GM12878 (cell line): ENCODE data around the gene SPAG7. TPM values are rescaled to one million over a fixed set of nuclear protein-coding genes. Genes with fewer than 3 reads are reported as not detected.

Experiments
- ATAC-seq: fragments of 200-7000 bp; cut with Tn5 transposase; 3 replicates; pipeline ENCODE4 v1.9.1; 2020; ENCODE audit warnings: mild to moderate bottlenecking, moderate library complexity
- BruUV-seq: library from RNA; stranded (reverse); fragments of 400-500 nt; replicated peaks from 2 replicates; lab custom pipeline; 2021; lab: Mats Ljungman, UMichigan
- CTCF ChIA-PET: fragments of 300-600 bp; sonication (Branson Sonifier 250); formaldehyde crosslinking; extraction: SDS; loops from one replicate; lab custom pipeline; 2021; ENCODE audit warnings: inconsistent platforms; lab: Yijun Ruan, JAX
- POLR2A ChIA-PET: fragments of 350-600 bp; formaldehyde crosslinking; extraction: SDS; loops from one replicate; lab custom pipeline; 2021; ENCODE audit warnings: inconsistent platforms; lab: Charles Lee
- RAD21 ChIA-PET: fragments of 300-600 bp; sonication (Branson Sonifier 250); formaldehyde crosslinking; loops from one replicate; lab custom pipeline; 2023; ENCODE audit warnings: antibody characterized with exemption; ENCODE audit not compliant: unreplicated experiment; lab: Charles Lee
- SMC1A ChIA-PET: fragments of 300-600 bp; sonication (Branson Sonifier 250); formaldehyde crosslinking; loops from one replicate; lab custom pipeline; 2023; ENCODE audit not compliant: unreplicated experiment, uncharacterized antibody; lab: Charles Lee
- DNase-seq: peaks from one replicate; pipeline ENCODE4 v3.0.0-alpha.2; 2011; ENCODE audit warnings: low read depth, low spot score
- FAIRE-seq: peaks from 3 replicates; lab custom pipeline; 2011; peaks lifted over from hg19 to GRCh38; lab: Jason Lieb, UNC
- H2AFZ ChIP-seq: 2 replicates; pipeline ENCODE4 v1.6.0; 2011; ENCODE audit warnings: low read depth, low read length, control low read depth; ENCODE audit not compliant: control insufficient read depth
- H3K27ac ChIP-seq: 2 replicates; pipeline ENCODE4 v1.5.1; 2011; ENCODE audit warnings: control low read depth; ENCODE audit not compliant: control insufficient read depth, insufficient read depth
- H3K27me3 ChIP-seq, 2 experiments: replicated peaks in 1 of 2; 2 replicates each; pipeline versions ENCODE4 v1.6.0 to v1.6.1; 2011; ENCODE audit warnings: low read length in 1 of 2; ENCODE audit not compliant: control insufficient read depth in 2 of 2, insufficient read depth in 2 of 2
- H3K36me3 ChIP-seq, 2 experiments: 2 replicates each; pipeline ENCODE4 v1.5.1; 2011; ENCODE audit warnings: low read length in 1 of 2; ENCODE audit not compliant: control insufficient read depth in 2 of 2, insufficient read depth in 2 of 2
- H3K4me1 ChIP-seq: 2 replicates; pipeline ENCODE4 v1.6.1; 2011; ENCODE audit warnings: mild to moderate bottlenecking, low read length, moderate library complexity, mixed read lengths; ENCODE audit not compliant: control insufficient read depth, insufficient read depth
- H3K4me2 ChIP-seq: 2 replicates; pipeline ENCODE4 v1.6.0; 2011; ENCODE audit warnings: control low read depth; ENCODE audit not compliant: control insufficient read depth, insufficient read depth
- H3K4me3 ChIP-seq: fragments of 200-600 bp; sonication (generic); 2 replicates; pipeline ENCODE4 v1.5.1; 2016
- H3K79me2 ChIP-seq: 2 replicates; pipeline ENCODE4 v1.6.0; 2011; ENCODE audit warnings: low read length; ENCODE audit not compliant: control insufficient read depth, insufficient read depth
- H3K9ac ChIP-seq: 2 replicates; pipeline ENCODE4 v1.8.0; 2011; ENCODE audit warnings: low read length, control low read depth, mixed read lengths; ENCODE audit not compliant: control insufficient read depth, insufficient read depth
- H3K9me3 ChIP-seq: replicated peaks from 3 replicates; pipeline ENCODE4 v1.5.1; 2011; ENCODE audit warnings: mild to moderate bottlenecking, low read length; ENCODE audit not compliant: control insufficient read depth, insufficient read depth
- H4K20me1 ChIP-seq: 2 replicates; pipeline ENCODE4 v1.6.0; 2011; ENCODE audit not compliant: control insufficient read depth, insufficient read depth
- CBX3 ChIP-seq: fragments of 200-600 bp; sonication (generic); IDR thresholded peaks from 2 replicates; pipeline ENCODE4 v1.6.1; 2016; ENCODE audit warnings: low read depth, borderline replicate concordance
- NFIC ChIP-seq: IDR thresholded peaks from 2 replicates; pipeline ENCODE4 v1.6.1; 2012; ENCODE audit warnings: low read depth, mild to moderate bottlenecking, inconsistent platforms, low read length, moderate library complexity
- NFYA ChIP-seq: IDR thresholded peaks from 2 replicates; pipeline ENCODE4 v1.6.1; 2011; ENCODE audit warnings: low read depth, mild to moderate bottlenecking, low read length, improper control_type of control experiment, borderline replicate concordance
- NFYB ChIP-seq: IDR thresholded peaks from 2 replicates; pipeline ENCODE4 v1.6.1; 2011; ENCODE audit warnings: low read depth, mild to moderate bottlenecking, low read length, improper control_type of control experiment, moderate library complexity; ENCODE audit not compliant: insufficient read depth
- NR2C1 ChIP-seq: fragments of 450-650 bp; IDR thresholded peaks from 2 replicates; pipeline ENCODE4 v1.6.1; 2017; ENCODE audit warnings: antibody characterized with exemption, mild to moderate bottlenecking, moderate library complexity
- RFX5 ChIP-seq: IDR thresholded peaks from 2 replicates; pipeline ENCODE4 v1.6.1; 2011; ENCODE audit warnings: low read depth, low read length, improper control_type of control experiment
- TBL1XR1 ChIP-seq: IDR thresholded peaks from 2 replicates; pipeline ENCODE4 v1.6.1; 2012; ENCODE audit warnings: low read depth, low read length, improper control_type of control experiment
- WGBS: methylation state at CpG from one replicate; pipeline ENCODE4 v1.1.6; 2016; ENCODE audit warnings: low lambda C conversion rate; ENCODE audit not compliant: insufficient replicate concordance, insufficient coverage; ENCODE audit errors: missing lambda C conversion rate; 5-methylcytosine and 5-hydroxymethylcytosine counted together
- in situ Hi-C: fragments of 300-500 bp; cut with MboI; formaldehyde crosslinking; loops from 9 replicates; pipeline ENCODE4 v1.14.3; 2018; ENCODE audit warnings: mixed read lengths
- intact Hi-C: fragments of 100-400 bp; cut with micrococcal nuclease; formaldehyde crosslinking; loops from one replicate; pipeline ENCODE4 v1.14.2; 2022; ENCODE audit not compliant: unreplicated experiment
- polyA plus RNA-seq, 11 experiments: library from polyadenylated mRNA; depleted of rRNA in 4 of 11; unstranded in 6 of 11; stranded (reverse) in 5 of 11; fragments of >200 nt; fragmentation: Nextera tagmentation in 4 of 11; fragmentation: Illumina TruSeq in 1 of 11; extraction: Ambion mirVana in 4 of 11; extraction: Trizol in 1 of 11; gene quantifications; 1 replicate in 1 of 11; 2 replicates in 10 of 11; pipeline versions ENCODE4 v1.2.1 to v1.2.3, GENCODE V29; 2011 to 2016; ENCODE audit warnings: inconsistent platforms in 2 of 11, missing spikeins in 2 of 11, low read depth in 1 of 11
- total RNA-seq, 4 experiments: library from RNA; depleted of rRNA in 3 of 4; stranded (reverse); fragments of >200 nt in 3 of 4; fragmentation: Illumina TruSeq in 1 of 4; extraction: Trizol in 1 of 4; gene quantifications; 2 replicates each; pipeline versions ENCODE4 v1.2.1 to v1.2.3, GENCODE V29; 2013 to 2021
- TF ChIP-seq, protein P1 (sequence below): IDR thresholded peaks from 2 replicates; pipeline ENCODE4 v1.6.1; 2012; ENCODE audit warnings: low read depth, low read length, improper control_type of control experiment
- TF ChIP-seq, protein P2 (sequence below): IDR thresholded peaks from 2 replicates; pipeline ENCODE4 v1.6.1; 2011; ENCODE audit warnings: borderline replicate concordance, low read depth, mild to moderate bottlenecking, moderate library complexity, mixed read lengths, low read length; ENCODE audit not compliant: insufficient read depth; ENCODE audit errors: extremely low read length
- TF ChIP-seq, protein P3 (sequence below): fragments of 450-650 bp; IDR thresholded peaks from 2 replicates; pipeline ENCODE4 v1.6.1; 2017; ENCODE audit warnings: antibody characterized with exemption, mild to moderate bottlenecking, moderate library complexity

The SPAG7 gene
- total and polyA plus RNA-seq, 10 of the 15 experiments (the other 5 are each of a cell fraction or from before 2014, with no cell fraction given) = 7.9 to 146 (median 88.7) TPM

DNA sequence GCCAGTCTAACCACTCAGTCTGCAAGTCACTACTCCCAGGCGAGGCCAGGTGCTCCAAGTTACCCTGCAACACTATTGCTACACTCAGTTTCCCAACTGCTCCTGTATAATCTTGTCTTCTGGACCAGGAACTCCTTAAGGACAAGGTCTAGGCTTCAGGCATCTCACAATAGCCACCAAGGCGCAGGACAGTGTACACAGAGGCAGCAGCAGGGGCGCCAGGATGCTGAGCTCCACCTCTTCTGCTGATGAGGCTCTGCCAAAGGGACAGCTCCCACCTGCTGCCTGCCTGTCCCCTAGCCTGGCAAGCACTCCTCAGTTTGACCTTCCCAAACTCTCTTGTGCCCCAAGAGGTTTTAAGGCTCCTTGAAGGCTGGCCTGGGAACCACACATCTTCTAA lies 31.2 kb downstream of the SPAG7 start:
- POLR2A ChIA-PET = interaction anchor here (1.0 to 1.3 kb wide), 2 partner anchors 15 to 31 kb away, joined by 3 read pairs; partner anchors contain the start of genes ENO3 and SPAG7
- FAIRE-seq (no peak), ATAC-seq (no peak), DNase-seq (no peak)
- intact Hi-C loops = no loop called here
- no peak overlapping the region for H3K4me2 ChIP-seq
- H3K27me3 ChIP-seq = no peaks in the 10 kb centered on the region
- no peaks in the 10 kb centered on the region for H3K9me3 ChIP-seq
- no peak overlapping the region for H3K27ac ChIP-seq
- H3K79me2 ChIP-seq = peaks cover 33% of the 10 kb centered on the region
- SMC1A ChIA-PET = no interaction called here
- H3K4me1 ChIP-seq = peaks cover 31% of the 10 kb centered on the region
- peaks cover 4 to 14% of the 10 kb centered on the region in 2 experiments; a peak in 3 of 4 replicates for H3K36me3 ChIP-seq
- WGBS = 98% methylated on average over 3 of the region's 3 CpGs
- CTCF ChIA-PET = interaction anchor here (1.0 kb wide), 1 partner anchor 28 kb away, joined by 3 read pairs; no protein-coding TSS in a partner anchor
- H3K4me3 ChIP-seq = no peak overlapping the region
- no peak overlapping the region for H3K9ac ChIP-seq
- no peaks in the 10 kb centered on the region for H4K20me1 ChIP-seq
- RAD21 ChIA-PET = no interaction called here
- no peak overlapping the region for H2AFZ ChIP-seq
- no TSS peak for BruUV-seq
- TF ChIP-seq RFX5 = no peak
- TF ChIP-seq, protein P1, sequence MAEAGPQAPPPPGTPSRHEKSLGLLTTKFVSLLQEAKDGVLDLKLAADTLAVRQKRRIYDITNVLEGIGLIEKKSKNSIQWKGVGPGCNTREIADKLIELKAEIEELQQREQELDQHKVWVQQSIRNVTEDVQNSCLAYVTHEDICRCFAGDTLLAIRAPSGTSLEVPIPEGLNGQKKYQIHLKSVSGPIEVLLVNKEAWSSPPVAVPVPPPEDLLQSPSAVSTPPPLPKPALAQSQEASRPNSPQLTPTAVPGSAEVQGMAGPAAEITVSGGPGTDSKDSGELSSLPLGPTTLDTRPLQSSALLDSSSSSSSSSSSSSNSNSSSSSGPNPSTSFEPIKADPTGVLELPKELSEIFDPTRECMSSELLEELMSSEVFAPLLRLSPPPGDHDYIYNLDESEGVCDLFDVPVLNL = no peak
- TF ChIP-seq NFIC = no peak
- TF ChIP-seq, protein P2, sequence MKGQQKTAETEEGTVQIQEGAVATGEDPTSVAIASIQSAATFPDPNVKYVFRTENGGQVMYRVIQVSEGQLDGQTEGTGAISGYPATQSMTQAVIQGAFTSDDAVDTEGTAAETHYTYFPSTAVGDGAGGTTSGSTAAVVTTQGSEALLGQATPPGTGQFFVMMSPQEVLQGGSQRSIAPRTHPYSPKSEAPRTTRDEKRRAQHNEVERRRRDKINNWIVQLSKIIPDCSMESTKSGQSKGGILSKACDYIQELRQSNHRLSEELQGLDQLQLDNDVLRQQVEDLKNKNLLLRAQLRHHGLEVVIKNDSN = no peak
- TF ChIP-seq, protein P3, sequence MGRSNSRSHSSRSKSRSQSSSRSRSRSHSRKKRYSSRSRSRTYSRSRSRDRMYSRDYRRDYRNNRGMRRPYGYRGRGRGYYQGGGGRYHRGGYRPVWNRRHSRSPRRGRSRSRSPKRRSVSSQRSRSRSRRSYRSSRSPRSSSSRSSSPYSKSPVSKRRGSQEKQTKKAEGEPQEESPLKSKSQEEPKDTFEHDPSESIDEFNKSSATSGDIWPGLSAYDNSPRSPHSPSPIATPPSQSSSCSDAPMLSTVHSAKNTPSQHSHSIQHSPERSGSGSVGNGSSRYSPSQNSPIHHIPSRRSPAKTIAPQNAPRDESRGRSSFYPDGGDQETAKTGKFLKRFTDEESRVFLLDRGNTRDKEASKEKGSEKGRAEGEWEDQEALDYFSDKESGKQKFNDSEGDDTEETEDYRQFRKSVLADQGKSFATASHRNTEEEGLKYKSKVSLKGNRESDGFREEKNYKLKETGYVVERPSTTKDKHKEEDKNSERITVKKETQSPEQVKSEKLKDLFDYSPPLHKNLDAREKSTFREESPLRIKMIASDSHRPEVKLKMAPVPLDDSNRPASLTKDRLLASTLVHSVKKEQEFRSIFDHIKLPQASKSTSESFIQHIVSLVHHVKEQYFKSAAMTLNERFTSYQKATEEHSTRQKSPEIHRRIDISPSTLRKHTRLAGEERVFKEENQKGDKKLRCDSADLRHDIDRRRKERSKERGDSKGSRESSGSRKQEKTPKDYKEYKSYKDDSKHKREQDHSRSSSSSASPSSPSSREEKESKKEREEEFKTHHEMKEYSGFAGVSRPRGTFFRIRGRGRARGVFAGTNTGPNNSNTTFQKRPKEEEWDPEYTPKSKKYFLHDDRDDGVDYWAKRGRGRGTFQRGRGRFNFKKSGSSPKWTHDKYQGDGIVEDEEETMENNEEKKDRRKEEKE = no peak
- no peak for TF ChIP-seq TBL1XR1
- no peak for TF ChIP-seq CBX3
- TF ChIP-seq NFYB = no peak
- no peak for TF ChIP-seq NFYA
- TF ChIP-seq NR2C1 = no peak
- TF ChIP-seq, all 136 proteins: peak for 0
- in situ Hi-C loops = no loop called here
